Fibroblast of skin of abdomen (primary cell): ENCODE results near the gene SLC35F6.
"Not testable (repeated sequence)": the region's sequence is repeated elsewhere in the genome, so short reads cannot be mapped to it uniquely, and the experiment has no call there.

ENCODE experiments used
- DNase-seq: peaks from one replicate; pipeline ENCODE4 v3.0.0-alpha.2; 2013

Gene SLC35F6

GRCh38 chr2:26731714-26732113 is 32.4 kb upstream of the SLC35F6 start:
- no peak for DNase-seq

- no peak for DNase-seq
These were observed 31.6 kb upstream of the SLC35F6 start for GRCh38 chr2:26732446-26732845.

- no peak for DNase-seq
These were observed 30.7 kb upstream of the SLC35F6 start for GRCh38 chr2:26733413-26733812.

GRCh38 chr2:26735097-26735496 is 29.0 kb upstream of the SLC35F6 start:
- peak; percentile 83 for DNase-seq

- no peak for DNase-seq
These were observed 28.0 kb upstream of the SLC35F6 start for GRCh38 chr2:26735883-26736588.

- no peak for DNase-seq
These were observed 26.9 kb upstream of the SLC35F6 start for GRCh38 chr2:26737221-26737620.

GRCh38 chr2:26738481-26738880 is 25.6 kb upstream of the SLC35F6 start:
- no peak for DNase-seq

GRCh38 chr2:26739514-26739913 is 24.6 kb upstream of the SLC35F6 start:
- DNase-seq = no peak

GRCh38 chr2:26740346-26740745 is 23.7 kb upstream of the SLC35F6 start:
- DNase-seq = no peak

GRCh38 chr2:26740890-26741302 is 23.2 kb upstream of the SLC35F6 start:
- no peak for DNase-seq

GRCh38 chr2:26742048-26742770 is 21.9 kb upstream of the SLC35F6 start:
- no peak for DNase-seq

- DNase-seq = no peak
These were observed 20.2 kb upstream of the SLC35F6 start for GRCh38 chr2:26743852-26744251.

- DNase-seq = no peak
These were observed 19.1 kb upstream of the SLC35F6 start for GRCh38 chr2:26744953-26745352.

GRCh38 chr2:26745609-26746327 is 18.3 kb upstream of the SLC35F6 start:
- DNase-seq = peak; percentile 72

GRCh38 chr2:26746934-26747333 is 17.1 kb upstream of the SLC35F6 start:
- DNase-seq = no peak

GRCh38 chr2:26749787-26750420 is 14.2 kb upstream of the SLC35F6 start:
- peak; percentile 50 for DNase-seq

- DNase-seq = not testable (repeated sequence)
These were observed 13.6 kb upstream of the SLC35F6 start for GRCh38 chr2:26750467-26750866.

- DNase-seq = peak; percentile 26
These were observed 11.4 kb upstream of the SLC35F6 start for GRCh38 chr2:26752656-26753055.

- no peak for DNase-seq
These were observed 9.5 kb upstream of the SLC35F6 start for GRCh38 chr2:26754539-26754938.

- no peak for DNase-seq
These were observed 9.0 kb upstream of the SLC35F6 start for GRCh38 chr2:26754972-26755670.

GRCh38 chr2:26756337-26756736 is 7.7 kb upstream of the SLC35F6 start:
- DNase-seq = no peak
